Suprapubic skin (tissue), 4 donors: ENCODE results near the gene CRYBA2. TPM values are rescaled to one million over a fixed set of nuclear protein-coding genes. Genes with fewer than 3 reads are reported as not detected.

Experiments used
- DNase-seq, 2 donors: peaks; one replicate each; pipeline ENCODE4 v3.0.0-alpha.2; 2019; ENCODE audit warnings: low spot score in 2 of 2
- H3K27ac ChIP-seq: fragments of 200-600 bp; sonication (generic); one replicate; pipeline ENCODE4 v1.5.1; 2019
- H3K27me3 ChIP-seq: fragments of 200-600 bp; sonication (generic); one replicate; pipeline ENCODE4 v1.5.1; 2019
- H3K36me3 ChIP-seq: fragments of 200-600 bp; sonication (generic); one replicate; pipeline ENCODE4 v1.5.1; 2019
- H3K4me1 ChIP-seq: fragments of 200-600 bp; sonication (generic); one replicate; pipeline ENCODE4 v1.5.1; 2019
- H3K4me3 ChIP-seq: fragments of 200-600 bp; sonication (generic); one replicate; pipeline ENCODE4 v1.5.1; 2019; ENCODE audit warnings: mild to moderate bottlenecking
- H3K9me3 ChIP-seq: fragments of 200-600 bp; sonication (generic); one replicate; pipeline ENCODE4 v1.5.1; 2019
- EP300 ChIP-seq: sonication (generic); formaldehyde crosslinking; IDR thresholded peaks from one replicate; pipeline ENCODE4 v1.6.1; 2017; ENCODE audit warnings: antibody characterized with exemption
- POLR2A ChIP-seq, 2 donors: fragments of 450-650 bp; IDR thresholded peaks; one replicate each; pipeline ENCODE4 v1.6.1; 2017; ENCODE audit warnings: antibody characterized with exemption in 2 of 2, mild to moderate bottlenecking in 2 of 2, moderate library complexity in 2 of 2
- POLR2AphosphoS5 ChIP-seq, 3 donors: sonication (generic); formaldehyde crosslinking; IDR thresholded peaks; one replicate each; pipeline ENCODE4 v1.6.1; 2017; ENCODE audit warnings: antibody characterized with exemption in 3 of 3
- WGBS: methylation state at CpG from one replicate; pipeline ENCODE4 v1.1.5; 2018; 5-methylcytosine and 5-hydroxymethylcytosine counted together
- total RNA-seq, 4 donors: library from RNA; depleted of rRNA; stranded (reverse); fragments of >200 nt; gene quantifications; one replicate each; pipeline ENCODE4 v1.1.0, GENCODE V29; 2016
- TF ChIP-seq, protein P1 (sequence below), 2 donors: fragments of 200-600 bp in 1 of 2; fragments of 450-650 bp in 1 of 2; sonication (generic) in 1 of 2; IDR thresholded peaks; one replicate each; pipeline ENCODE4 v1.5.1; 2016 to 2019; ENCODE audit warnings: antibody characterized with exemption in 2 of 2, mild to moderate bottlenecking in 1 of 2, moderate library complexity in 1 of 2

CRYBA2 gene
- total RNA-seq, 4 donors from 2014 or later = not detected

DNA sequence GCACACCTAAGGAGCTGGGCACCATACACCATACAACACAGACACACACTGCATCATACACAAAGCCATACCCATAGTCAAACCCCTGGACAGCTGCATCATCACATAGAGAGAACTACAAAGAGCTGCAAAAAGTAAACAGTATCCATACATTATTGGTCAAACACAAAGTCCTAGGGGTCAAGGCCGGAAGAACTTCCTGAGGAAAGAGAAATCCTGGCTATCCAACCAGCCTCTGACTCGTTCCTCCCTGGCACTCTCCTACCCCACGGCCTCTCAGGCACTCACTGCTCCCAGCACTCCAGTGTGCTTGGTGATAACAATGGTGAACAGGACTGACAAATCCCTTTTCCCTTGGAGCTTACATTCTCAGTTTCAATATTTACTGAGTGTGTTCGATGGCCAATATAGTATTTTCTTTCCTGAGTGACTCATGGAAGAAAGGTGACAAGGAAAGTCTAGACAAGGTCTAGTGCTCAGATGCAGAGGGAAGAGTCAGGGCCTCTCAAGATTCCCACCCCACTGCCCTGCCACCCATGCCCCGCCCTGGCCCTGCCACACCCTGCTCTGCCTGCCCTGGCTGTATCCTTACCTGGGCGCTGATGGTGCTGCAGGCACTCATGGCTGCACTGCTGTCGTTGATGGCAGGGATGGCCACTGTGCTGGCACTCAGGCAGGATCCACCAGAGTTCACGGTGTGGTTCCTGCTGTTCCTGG lies 44.7 kb upstream of the CRYBA2 start:
- H3K9me3 ChIP-seq = no peaks in the 10 kb centered on the region
- peaks cover 68% of the 10 kb centered on the region for H3K27me3 ChIP-seq
- H3K27ac ChIP-seq = no peak overlapping the region
- no peak for DNase-seq
- WGBS = 58% methylated on average over 8 of the region's 8 CpGs
- H3K4me3 ChIP-seq = no peak overlapping the region
- no peak for TF ChIP-seq POLR2AphosphoS5 (IDR thresholded peaks at IDR 0.05)
- TF ChIP-seq, protein P1, sequence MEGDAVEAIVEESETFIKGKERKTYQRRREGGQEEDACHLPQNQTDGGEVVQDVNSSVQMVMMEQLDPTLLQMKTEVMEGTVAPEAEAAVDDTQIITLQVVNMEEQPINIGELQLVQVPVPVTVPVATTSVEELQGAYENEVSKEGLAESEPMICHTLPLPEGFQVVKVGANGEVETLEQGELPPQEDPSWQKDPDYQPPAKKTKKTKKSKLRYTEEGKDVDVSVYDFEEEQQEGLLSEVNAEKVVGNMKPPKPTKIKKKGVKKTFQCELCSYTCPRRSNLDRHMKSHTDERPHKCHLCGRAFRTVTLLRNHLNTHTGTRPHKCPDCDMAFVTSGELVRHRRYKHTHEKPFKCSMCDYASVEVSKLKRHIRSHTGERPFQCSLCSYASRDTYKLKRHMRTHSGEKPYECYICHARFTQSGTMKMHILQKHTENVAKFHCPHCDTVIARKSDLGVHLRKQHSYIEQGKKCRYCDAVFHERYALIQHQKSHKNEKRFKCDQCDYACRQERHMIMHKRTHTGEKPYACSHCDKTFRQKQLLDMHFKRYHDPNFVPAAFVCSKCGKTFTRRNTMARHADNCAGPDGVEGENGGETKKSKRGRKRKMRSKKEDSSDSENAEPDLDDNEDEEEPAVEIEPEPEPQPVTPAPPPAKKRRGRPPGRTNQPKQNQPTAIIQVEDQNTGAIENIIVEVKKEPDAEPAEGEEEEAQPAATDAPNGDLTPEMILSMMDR (IDR thresholded peaks at IDR 0.05) = no peak
- TF ChIP-seq EP300 = no peak
- TF ChIP-seq POLR2A (IDR thresholded peaks at IDR 0.05) = no peak
- H3K36me3 ChIP-seq = no peaks in the 10 kb centered on the region
- H3K4me1 ChIP-seq = peaks cover 6% of the 10 kb centered on the region

DNA sequence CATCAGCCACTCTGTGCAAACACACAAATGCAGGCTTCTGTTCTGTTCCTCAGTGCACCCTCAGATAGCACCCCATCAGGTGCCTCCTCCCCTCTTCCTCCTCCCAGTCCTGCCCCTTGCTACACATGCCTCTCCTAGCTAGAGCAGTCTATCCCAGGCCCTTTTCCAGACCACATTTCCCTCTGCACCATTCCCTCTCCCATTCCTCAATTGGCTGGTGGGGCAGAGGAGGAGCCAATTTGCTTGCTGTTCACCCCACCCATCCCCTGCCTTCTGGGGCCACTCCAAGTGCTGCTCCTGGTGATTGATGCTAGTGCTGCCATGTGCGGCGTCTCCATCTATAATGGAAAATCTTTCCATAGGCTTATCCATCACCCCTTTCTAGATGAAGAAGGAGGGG lies 42.7 kb upstream of the CRYBA2 start:
- peaks cover 66% of the 10 kb centered on the region for H3K27me3 ChIP-seq
- no peaks in the 10 kb centered on the region for H3K4me1 ChIP-seq
- no peaks in the 10 kb centered on the region for H3K36me3 ChIP-seq
- H3K9me3 ChIP-seq = no peaks in the 10 kb centered on the region
- no peak overlapping the region for H3K27ac ChIP-seq
- H3K4me3 ChIP-seq = no peak overlapping the region
- 79% methylated on average over 2 of the region's 2 CpGs for WGBS
- TF ChIP-seq, protein P1 (IDR thresholded peaks at IDR 0.05) = no peak
- no peak for TF ChIP-seq POLR2AphosphoS5 (IDR thresholded peaks at IDR 0.05)
- TF ChIP-seq POLR2A (IDR thresholded peaks at IDR 0.05) = no peak
- TF ChIP-seq EP300 = no peak
- no peak for DNase-seq

DNA sequence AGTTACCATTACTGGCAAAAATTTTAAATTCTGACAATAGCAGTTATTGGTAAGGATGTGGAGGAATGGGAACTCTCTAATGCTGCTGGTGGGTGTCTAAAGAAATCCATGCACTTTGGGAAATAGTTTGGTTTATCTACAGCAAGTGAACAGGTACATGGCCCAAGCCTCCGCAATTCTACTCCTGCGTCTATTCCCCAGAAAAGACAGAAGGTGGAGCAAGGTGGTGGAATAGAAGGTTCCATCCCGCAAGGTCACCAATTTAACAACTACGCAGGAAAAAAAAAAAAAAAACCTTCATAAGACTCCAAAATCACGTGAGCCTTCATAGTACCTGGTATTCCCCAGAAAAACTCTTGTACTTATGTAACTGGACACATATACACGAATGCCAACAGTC lies 41.6 kb upstream of the CRYBA2 start:
- 55% methylated on average over 6 of the region's 6 CpGs for WGBS
- DNase-seq = no peak
- Histone ChIP-seq H3K27me3 (peaks cover 66% of the 10 kb centered on the region), H3K4me1 (no peaks in the 10 kb centered on the region), H3K9me3 (no peaks in the 10 kb centered on the region), H3K36me3 (no peaks in the 10 kb centered on the region), H3K4me3 (no peak overlapping the region), H3K27ac (no peak overlapping the region)
- TF ChIP-seq, protein P1 (IDR thresholded peaks at IDR 0.05) = no peak
- TF ChIP-seq POLR2A (IDR thresholded peaks at IDR 0.05) (no peak), EP300 (no peak), POLR2AphosphoS5 (IDR thresholded peaks at IDR 0.05) (no peak)

DNA sequence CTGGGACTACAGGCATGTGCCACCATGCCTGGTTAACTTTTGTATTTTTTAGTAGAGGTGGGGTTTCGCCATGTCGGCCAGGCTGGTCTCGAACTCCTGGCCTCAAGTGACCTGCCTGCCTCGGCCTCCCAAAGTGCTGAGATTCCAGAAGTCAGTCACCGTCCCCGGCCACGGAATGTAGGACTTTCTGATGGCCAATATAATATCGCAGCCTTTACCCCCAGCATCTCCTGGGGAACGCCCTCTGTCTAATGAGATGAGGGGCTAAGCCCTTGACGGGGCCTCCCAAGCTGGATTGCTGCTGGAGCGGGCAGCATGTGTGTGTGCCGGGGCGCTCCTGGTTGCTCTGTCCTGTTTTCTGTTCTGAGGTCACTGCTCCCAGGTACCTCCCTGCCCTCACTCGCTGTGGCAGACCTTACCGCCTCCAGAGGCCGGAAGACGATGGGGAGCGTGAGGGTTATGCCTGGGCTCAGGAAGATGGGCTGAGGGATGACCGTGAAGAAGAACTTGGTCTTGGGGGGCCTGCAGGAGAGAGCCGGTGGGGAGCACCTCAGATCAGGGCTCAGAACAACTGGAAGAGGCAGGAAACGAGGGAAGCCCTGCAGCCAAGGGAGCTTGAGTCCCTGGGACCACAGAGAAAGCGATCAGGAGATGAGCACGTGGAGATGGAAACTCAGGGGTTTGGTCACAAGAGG lies 39.0 kb upstream of the CRYBA2 start:
- H3K4me3 ChIP-seq = no peak overlapping the region
- 79% methylated on average over 23 of the region's 23 CpGs for WGBS
- no peaks in the 10 kb centered on the region for H3K4me1 ChIP-seq
- no peak overlapping the region for H3K27ac ChIP-seq
- no peaks in the 10 kb centered on the region for H3K36me3 ChIP-seq
- H3K27me3 ChIP-seq = peaks cover 41% of the 10 kb centered on the region
- no peaks in the 10 kb centered on the region for H3K9me3 ChIP-seq
- no peak for DNase-seq
- TF ChIP-seq, protein P1 (IDR thresholded peaks at IDR 0.05) = no peak
- no peak for TF ChIP-seq POLR2A (IDR thresholded peaks at IDR 0.05)
- TF ChIP-seq POLR2AphosphoS5 (IDR thresholded peaks at IDR 0.05) = no peak
- no peak for TF ChIP-seq EP300

DNA sequence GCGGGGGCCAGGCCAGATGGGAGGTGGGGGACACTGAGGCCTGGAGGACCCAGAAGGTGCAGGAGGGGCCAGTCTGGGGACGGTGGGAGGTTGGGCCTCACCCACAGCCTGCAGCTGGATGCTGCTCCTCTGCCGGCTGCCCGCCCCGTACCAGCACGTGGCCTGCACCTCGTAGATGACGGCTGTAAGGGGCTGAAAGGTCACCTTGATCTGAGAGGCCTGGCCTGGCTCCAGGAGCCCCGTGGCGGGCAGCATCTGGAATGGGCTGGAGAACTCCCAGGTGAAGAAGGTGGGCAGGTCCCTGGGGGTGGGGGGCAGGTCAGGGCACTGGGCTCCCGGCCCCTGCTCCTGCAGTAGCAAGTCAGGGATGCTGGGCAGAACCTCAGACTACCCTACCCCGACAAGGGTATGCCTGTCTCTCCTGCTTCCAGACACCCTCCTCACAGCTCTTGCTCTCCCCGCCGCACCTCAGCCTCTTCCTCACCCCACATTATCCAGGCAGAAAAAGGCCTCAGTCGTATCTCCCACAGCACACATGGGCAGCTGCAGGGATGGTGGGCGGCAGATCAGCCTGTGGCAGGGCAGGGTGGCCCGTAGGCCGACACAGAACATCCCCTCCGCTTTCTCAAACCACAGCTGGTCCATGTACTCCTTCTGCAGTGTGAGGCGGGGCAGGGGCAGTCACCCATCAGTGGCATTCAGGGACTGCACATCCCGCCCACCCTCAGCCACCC lies 38.0 kb upstream of the CRYBA2 start:
- TF ChIP-seq, protein P1 (IDR thresholded peaks at IDR 0.05) = no peak
- no peak for TF ChIP-seq POLR2A (IDR thresholded peaks at IDR 0.05)
- TF ChIP-seq EP300 = no peak
- H3K9me3 ChIP-seq = no peaks in the 10 kb centered on the region
- H3K4me1 ChIP-seq = no peaks in the 10 kb centered on the region
- H3K4me3 ChIP-seq = no peak overlapping the region
- no peak for DNase-seq
- no peak overlapping the region for H3K27ac ChIP-seq
- 68% methylated on average over 21 of the region's 21 CpGs for WGBS
- H3K36me3 ChIP-seq = no peaks in the 10 kb centered on the region
- H3K27me3 ChIP-seq = peaks cover 39% of the 10 kb centered on the region
